PC-3 (cell line): ENCODE results near the gene TNXB.
"Not testable (repeated sequence)": the region's sequence is repeated elsewhere in the genome, so short reads cannot be mapped to it uniquely, and the experiment has no call there.

ENCODE experiments used
- CTCF ChIP-seq: fragments of 300-600 bp; sonication (generic); conservative IDR thresholded peaks from 2 replicates; pipeline ENCODE4 v1.5.1; 2017; ENCODE audit warnings: antibody characterized with exemption, low read depth, mild to moderate bottlenecking, low read length
- EZH2 ChIP-seq: fragments of 300-600 bp; sonication (generic); IDR thresholded peaks from one replicate; pipeline ENCODE4 v1.6.1; 2017; ENCODE audit warnings: antibody characterized with exemption, mild to moderate bottlenecking, low read length; ENCODE audit not compliant: unreplicated experiment
- EZH2phosphoT487 ChIP-seq: fragments of 300-600 bp; sonication (generic); IDR thresholded peaks from 2 replicates; pipeline ENCODE4 v1.6.1; 2018; ENCODE audit warnings: mild to moderate bottlenecking, antibody characterized with exemption, low read length, borderline replicate concordance

- not testable (repeated sequence) for TF ChIP-seq CTCF, EZH2, EZH2phosphoT487
These were observed 106.4 kb downstream of the TNXB start for GRCh38 chr6:32002546-32003268.
